Keratinocyte (primary cell): Measurements from ENCODE around the gene GGA1.

Source experiments
- CTCF ChIP-seq, 3 experiments: IDR thresholded peaks in 1 of 3; conservative IDR thresholded peaks in 1 of 3; optimal IDR thresholded peaks in 1 of 3; 2 replicates in 2 of 3; 3 replicates in 1 of 3; pipeline versions ENCODE3 to v1.5.1; 2011; ENCODE audit warnings: low read length in 3 of 3, mild to moderate bottlenecking in 3 of 3, moderate library complexity in 2 of 3, control low read depth in 1 of 3, inconsistent platforms in 1 of 3; ENCODE audit not compliant: insufficient read depth in 2 of 3; ENCODE audit errors: extremely low read depth in 1 of 3
- EZH2 ChIP-seq: IDR thresholded peaks from one replicate; pipeline ENCODE4 v1.6.1; 2012; ENCODE audit warnings: inconsistent platforms, mild to moderate bottlenecking, low read length, moderate library complexity

- no peak for TF ChIP-seq CTCF (optimal IDR thresholded peaks at IDR 0.05 in 1 of 3, IDR thresholded peaks at IDR 0.05 in 1 of 3, conservative IDR thresholded peaks at IDR 0.05 in 1 of 3; ENCODE audit: extremely low read depth in 1 of 3, insufficient read depth in 2 of 3, low read length in 3 of 3)
- no peak for TF ChIP-seq EZH2
These were observed 46.4 kb upstream of the GGA1 start for GRCh38 chr22:37562049-37562875.
